Renal pelvis (tissue), 4 donors: ENCODE results near the gene NCOA5. TPM values are rescaled to one million over a fixed set of nuclear protein-coding genes. Genes with fewer than 3 reads are reported as not detected.

Experiments used
- DNase-seq: peaks from one replicate; pipeline ENCODE4 v3.0.0-alpha.2; 2013
- polyA plus RNA-seq, 3 donors: library from polyadenylated mRNA; unstranded; fragments of 120-200 nt; gene quantifications; one replicate each; pipeline ENCODE4 v1.2.1, GENCODE V29; 2013; ENCODE audit not compliant: insufficient read length in 3 of 3

Gene NCOA5
- polyA plus RNA-seq, 3 donors, result 60.7 to 62.7 (median 60.8) TPM

GRCh38 chr20:46046588-46047310 lies 43.0 kb downstream of the NCOA5 start:
- no peak for DNase-seq

- no peak for DNase-seq
These were observed 44.9 kb downstream of the NCOA5 start for GRCh38 chr20:46044896-46045295.

GRCh38 chr20:46043556-46043955 lies 46.2 kb downstream of the NCOA5 start:
- DNase-seq, result no peak

- peak; percentile 74 for DNase-seq
These were observed 48.7 kb downstream of the NCOA5 start for GRCh38 chr20:46040902-46041535.

GRCh38 chr20:46037036-46037435 lies 52.7 kb downstream of the NCOA5 start:
- no peak for DNase-seq

GRCh38 chr20:46036370-46036769 lies 53.4 kb downstream of the NCOA5 start:
- DNase-seq, result no peak

GRCh38 chr20:46035713-46036112 lies 54.0 kb downstream of the NCOA5 start:
- DNase-seq, result no peak

GRCh38 chr20:46035253-46035652 lies 54.5 kb downstream of the NCOA5 start:
- no peak for DNase-seq

GRCh38 chr20:46034039-46034438 lies 55.7 kb downstream of the NCOA5 start:
- DNase-seq, result no peak

- no peak for DNase-seq
These were observed 58.0 kb downstream of the NCOA5 start for GRCh38 chr20:46031701-46032254.

- no peak for DNase-seq
These were observed 58.7 kb downstream of the NCOA5 start for GRCh38 chr20:46031014-46031569.

GRCh38 chr20:46030284-46031013 lies 59.3 kb downstream of the NCOA5 start:
- no peak for DNase-seq

GRCh38 chr20:46028772-46029371 lies 60.9 kb downstream of the NCOA5 start, which contains the start of gene SLC12A5:
SLC12A5 (plus strand) TSS chr20:46029215; CDS start chr20:46029345, 130 bp downstream.
- DNase-seq, result no peak

- DNase-seq, result no peak
These were observed 61.7 kb downstream of the NCOA5 start for GRCh38 chr20:46028110-46028509.

- DNase-seq, result peak; percentile 77
These were observed 62.4 kb downstream of the NCOA5 start for GRCh38 chr20:46027245-46027853.

GRCh38 chr20:46025376-46025783 lies 64.4 kb downstream of the NCOA5 start:
- no peak for DNase-seq

GRCh38 chr20:46023999-46024398 lies 65.8 kb downstream of the NCOA5 start:
- no peak for DNase-seq

GRCh38 chr20:46023148-46023484 lies 66.6 kb downstream of the NCOA5 start:
- DNase-seq, result no peak

- DNase-seq, result no peak
These were observed 67.2 kb downstream of the NCOA5 start for GRCh38 chr20:46022411-46023147.
